Omental fat pad (tissue), 4 donors: Measurements from ENCODE around the gene MGMT. TPM values are rescaled to one million over a fixed set of nuclear protein-coding genes. Genes with fewer than 3 reads are reported as not detected.

ENCODE experiments used
- ATAC-seq: fragments of 150-250 bp; one replicate; pipeline ENCODE4 v1.9.1; 2016; ENCODE audit warnings: mild to moderate bottlenecking, moderate library complexity; ENCODE audit not compliant: low FRiP score
- DNase-seq: peaks from one replicate; pipeline ENCODE4 v3.0.0-alpha.2; 2019; ENCODE audit warnings: low spot score
- CTCF ChIP-seq, 3 donors: fragments of 450-650 bp; IDR thresholded peaks; one replicate each; pipeline ENCODE4 v1.5.1; 2016 to 2017; ENCODE audit warnings: antibody characterized with exemption in 3 of 3, mild to moderate bottlenecking in 3 of 3, moderate library complexity in 2 of 3
- total RNA-seq, 4 donors: library from RNA; depleted of rRNA; stranded (reverse); fragments of >200 nt; gene quantifications; one replicate each; pipeline ENCODE4 v1.1.0, GENCODE V29; 2016

The MGMT gene
- total RNA-seq, 4 donors from 2014 or later, result 27.3 to 56.6 (median 35.4) TPM

GRCh38 chr10:129808092-129808983, 341.3 kb downstream of the MGMT start:
- no peak for TF ChIP-seq CTCF (IDR thresholded peaks at IDR 0.05)
- DNase-seq (no peak), ATAC-seq (no peak)

GRCh38 chr10:129809431-129809830, 342.4 kb downstream of the MGMT start:
- no peak for TF ChIP-seq CTCF (IDR thresholded peaks at IDR 0.05)
- ATAC-seq, result no peak
- DNase-seq, result no peak

- DNase-seq (no peak), ATAC-seq (no peak)
Observed at GRCh38 chr10:129809841-129810240, 342.8 kb downstream of the MGMT start.

GRCh38 chr10:129811208-129811607, 344.2 kb downstream of the MGMT start:
- TF ChIP-seq CTCF (IDR thresholded peaks at IDR 0.05), result no peak
- no peak for DNase-seq
- ATAC-seq, result no peak

More at GRCh38 chr10:129809841-129810240, 342.8 kb downstream of the MGMT start:
- TF ChIP-seq CTCF (IDR thresholded peaks at IDR 0.05), result no peak

- no peak for TF ChIP-seq CTCF (IDR thresholded peaks at IDR 0.05)
- DNase-seq (no peak), ATAC-seq (no peak)
Observed at GRCh38 chr10:129812398-129812797, 345.4 kb downstream of the MGMT start.

- no peak for TF ChIP-seq CTCF (IDR thresholded peaks at IDR 0.05)
- ATAC-seq (no peak), DNase-seq (no peak)
Observed at GRCh38 chr10:129814681-129815646, 347.9 kb downstream of the MGMT start.
